ENCODE measurements around the gene PCDHGA4.

- no peak for TF ChIP-seq POLR2A (IDR thresholded peaks at IDR 0.05)
- peak in 4 of 6 experiments; percentile 14 to 25 (median 16) for TF ChIP-seq CTCF (IDR thresholded peaks at IDR 0.05)
Observed at GRCh38 chr5:141369994-141370848, 15.4 kb downstream of the PCDHGA4 start, which contains the start of gene PCDHGB3.

All from Peyer's patch (tissue), 4 donors.